Ovary (tissue), 9 donors: ENCODE results near the gene LRRTM4. TPM values are rescaled to one million over a fixed set of nuclear protein-coding genes. Genes with fewer than 3 reads are reported as not detected.
"Not testable (repeated sequence)": the region's sequence is repeated elsewhere in the genome, so short reads cannot be mapped to it uniquely, and the experiment has no call there.

Source experiments
- DNase-seq, 5 donors: peaks; one replicate each; pipeline ENCODE4 v3.0.0-alpha.2; 2019 to 2020
- H3K27ac ChIP-seq, 2 donors: fragments of 200-600 bp; one replicate each; pipeline versions ENCODE4 v1.5.1 to v1.8.0; 2019 to 2022
- H3K27me3 ChIP-seq: fragments of 200-600 bp; one replicate; pipeline ENCODE4 v1.8.0; 2022
- H3K36me3 ChIP-seq: fragments of 200-600 bp; sonication (generic); one replicate; pipeline ENCODE4 v1.5.1; 2019
- H3K4me1 ChIP-seq: one replicate; pipeline ENCODE4 v1.8.1; 2013; ENCODE audit warnings: mild to moderate bottlenecking, moderate library complexity; ENCODE audit not compliant: insufficient read depth
- H3K4me3 ChIP-seq: fragments of 200-600 bp; sonication (generic); one replicate; pipeline ENCODE4 v1.5.1; 2017
- H3K9me3 ChIP-seq, 2 donors: fragments of 200-600 bp in 1 of 2; sonication (generic) in 1 of 2; one replicate each; pipeline versions ENCODE4 v1.5.1 to v1.8.1; 2013 to 2019; ENCODE audit warnings: mild to moderate bottlenecking in 1 of 2, moderate library complexity in 1 of 2
- CTCF ChIP-seq, 3 donors: fragments of 450-650 bp in 2 of 3; fragments of 200-600 bp in 1 of 3; IDR thresholded peaks; one replicate each; pipeline versions ENCODE4 v1.5.1 to v1.8.0; 2016 to 2022; ENCODE audit warnings: antibody characterized with exemption in 3 of 3, mild to moderate bottlenecking in 1 of 3
- EP300 ChIP-seq: sonication (generic); formaldehyde crosslinking; IDR thresholded peaks from one replicate; pipeline ENCODE4 v1.6.1; 2017; ENCODE audit warnings: antibody characterized with exemption
- POLR2A ChIP-seq: fragments of 450-650 bp; IDR thresholded peaks from one replicate; pipeline ENCODE4 v1.6.1; 2017; ENCODE audit warnings: antibody characterized with exemption, mild to moderate bottlenecking, moderate library complexity
- WGBS, 3 donors: extraction: QIAGEN DNeasy Blood & Tissue Kit in 1 of 3; methylation state at CpG; one replicate each; pipeline versions ENCODE4 v1.1.5 to v1.1.7; 2013 to 2017; 5-methylcytosine and 5-hydroxymethylcytosine counted together
- intact Hi-C, 4 donors: fragments of 100-400 bp; cut with DNase I; formaldehyde crosslinking; loops; one replicate each; pipeline versions ENCODE4 v1.11.0 to v1.15.1; 2022 to 2023
- polyA plus RNA-seq, 2 donors: library from polyadenylated mRNA; stranded (reverse); fragments of 200-250 nt in 1 of 2; fragments of 350-450 nt in 1 of 2; fragmentation: Illumina TruSeq in 1 of 2; extraction: RNeasy Lipid Tissue Mini Kit (QIAGEN cat#74804) in 1 of 2; gene quantifications; one replicate each; pipeline ENCODE4 v1.2.3, GENCODE V29; 2013 to 2014
- total RNA-seq, 7 donors: library from RNA; depleted of rRNA in 2 of 7; stranded (reverse); fragments of >200 nt in 2 of 7; fragmentation: NEBNext Ultra II Directional in 3 of 7; extraction: Animal tissue kit (Norgen Biotek cat#: 25700) in 3 of 7; gene quantifications; one replicate each; pipeline versions ENCODE4 v1.1.0 to v1.2.4, GENCODE V29; 2016 to 2023
- donor health status: DM: no; HTN: no; CAD: no; lungs with moderate emphysema.
- donor health status: DM: no; HTN: no; CAD: no.
- donor health status: Bipolar disorder and iron deficiency.
- donor health status: DM: yes; HTN: yes; CAD: no.
- donor health status: DM: no; HTN: no; CAD: no.
- donor health status: DM: yes; HTN: yes; CAD: no.

LRRTM4 gene
- total and polyA plus RNA-seq, 9 donors: 0.01 to 2.2 (median 0.71) TPM; not detected in 2

DNA sequence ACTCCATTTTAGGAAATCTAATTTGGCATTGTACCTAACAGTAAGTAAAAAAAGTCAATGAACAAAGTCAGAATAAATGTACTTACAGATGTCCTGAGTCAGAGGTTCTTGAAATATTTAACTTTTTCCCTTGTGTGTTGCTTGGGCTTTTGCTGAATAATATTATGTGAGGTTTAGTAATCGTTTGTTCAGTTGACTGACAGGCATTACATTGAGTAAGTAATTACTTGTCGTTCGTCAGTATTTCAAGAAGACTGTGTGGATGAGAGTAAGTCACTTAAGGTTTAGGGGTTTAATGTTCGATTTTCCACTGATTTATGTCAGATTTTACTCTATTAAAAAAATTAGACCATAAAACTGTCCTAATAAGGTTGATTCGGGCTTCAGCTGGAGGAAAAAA, 342.9 kb downstream of the LRRTM4 start:
- H3K27me3 ChIP-seq: no peaks in the 10 kb centered on the region
- no peak overlapping the region for H3K4me3 ChIP-seq
- DNase-seq: no peak
- WGBS, 3 donors: 67 to 76% (median 72%) methylated on average over 5 of the region's 5 CpGs
- TF ChIP-seq EP300: no peak
- no peak for TF ChIP-seq CTCF (IDR thresholded peaks at IDR 0.05)
- TF ChIP-seq POLR2A: no peak
- no peak overlapping the region for H3K27ac ChIP-seq
- H3K4me1 ChIP-seq: no peaks in the 10 kb centered on the region
- H3K9me3 ChIP-seq: no peaks in the 10 kb centered on the region
- no peaks in the 10 kb centered on the region for H3K36me3 ChIP-seq
- intact Hi-C loops: no loop called here

GRCh38 chr2:77175266-77175780, 346.9 kb downstream of the LRRTM4 start:
- H3K4me3 ChIP-seq, intact Hi-C loops, H3K27me3 ChIP-seq, H3K4me1 ChIP-seq, H3K27ac ChIP-seq, H3K36me3 ChIP-seq, H3K9me3 ChIP-seq, DNase-seq: not testable (repeated sequence)
- 44 to 49% (median 44%) methylated on average over 4 of the region's 4 CpGs for WGBS, 3 donors

GRCh38 chr2:77169426-77169825, 352.8 kb downstream of the LRRTM4 start:
- Histone ChIP-seq H3K4me3 (no peak overlapping the region), H3K27ac (no peak overlapping the region), H3K36me3 (no peaks in the 10 kb centered on the region), H3K4me1 (no peaks in the 10 kb centered on the region), H3K9me3 (no peaks in the 10 kb centered on the region), H3K27me3 (no peaks in the 10 kb centered on the region)
- TF ChIP-seq EP300 (no peak), POLR2A (no peak), CTCF (IDR thresholded peaks at IDR 0.05) (no peak)
- 59 to 71% (median 63%) methylated on average over 2 of the region's 2 CpGs for WGBS, 3 donors
- DNase-seq: no peak
- intact Hi-C loops: no loop called here

- intact Hi-C loops, H3K4me1 ChIP-seq, H3K27me3 ChIP-seq, H3K36me3 ChIP-seq, H3K27ac ChIP-seq, H3K4me3 ChIP-seq, DNase-seq, H3K9me3 ChIP-seq: not testable (repeated sequence)
Observed at GRCh38 chr2:77164021-77164420, 358.2 kb downstream of the LRRTM4 start.

- H3K36me3 ChIP-seq: no peaks in the 10 kb centered on the region
- H3K4me1 ChIP-seq: no peaks in the 10 kb centered on the region
- no peak for TF ChIP-seq CTCF (IDR thresholded peaks at IDR 0.05)
- TF ChIP-seq EP300: no peak
- no peak for TF ChIP-seq POLR2A
- no peaks in the 10 kb centered on the region for H3K27me3 ChIP-seq
- H3K9me3 ChIP-seq: no peaks in the 10 kb centered on the region
- no peak for DNase-seq
- intact Hi-C loops: no loop called here
- H3K4me3 ChIP-seq: no peak overlapping the region
- no peak overlapping the region for H3K27ac ChIP-seq
- WGBS, 3 donors: 82 to 91% (median 84%) methylated on average over 5 of the region's 5 CpGs
Observed at GRCh38 chr2:77161009-77161408, 361.2 kb downstream of the LRRTM4 start.

GRCh38 chr2:77156599-77156998, 365.6 kb downstream of the LRRTM4 start:
- Histone ChIP-seq H3K9me3 (no peaks in the 10 kb centered on the region), H3K27ac (no peak overlapping the region), H3K4me1 (no peaks in the 10 kb centered on the region), H3K27me3 (no peaks in the 10 kb centered on the region), H3K4me3 (no peak overlapping the region), H3K36me3 (no peaks in the 10 kb centered on the region)
- intact Hi-C loops: no loop called here
- no peak for TF ChIP-seq CTCF (IDR thresholded peaks at IDR 0.05)
- no peak for TF ChIP-seq EP300
- TF ChIP-seq POLR2A: no peak
- no peak for DNase-seq
- 88 to 90% (median 89%) methylated on average over 3 of the region's 3 CpGs for WGBS, 3 donors
